Measurements from ENCODE around the gene PCDHA8.
"Not testable (repeated sequence)": the region's sequence is repeated elsewhere in the genome, so short reads cannot be mapped to it uniquely, and the experiment has no call there.

PCDHA8 gene

DNA sequence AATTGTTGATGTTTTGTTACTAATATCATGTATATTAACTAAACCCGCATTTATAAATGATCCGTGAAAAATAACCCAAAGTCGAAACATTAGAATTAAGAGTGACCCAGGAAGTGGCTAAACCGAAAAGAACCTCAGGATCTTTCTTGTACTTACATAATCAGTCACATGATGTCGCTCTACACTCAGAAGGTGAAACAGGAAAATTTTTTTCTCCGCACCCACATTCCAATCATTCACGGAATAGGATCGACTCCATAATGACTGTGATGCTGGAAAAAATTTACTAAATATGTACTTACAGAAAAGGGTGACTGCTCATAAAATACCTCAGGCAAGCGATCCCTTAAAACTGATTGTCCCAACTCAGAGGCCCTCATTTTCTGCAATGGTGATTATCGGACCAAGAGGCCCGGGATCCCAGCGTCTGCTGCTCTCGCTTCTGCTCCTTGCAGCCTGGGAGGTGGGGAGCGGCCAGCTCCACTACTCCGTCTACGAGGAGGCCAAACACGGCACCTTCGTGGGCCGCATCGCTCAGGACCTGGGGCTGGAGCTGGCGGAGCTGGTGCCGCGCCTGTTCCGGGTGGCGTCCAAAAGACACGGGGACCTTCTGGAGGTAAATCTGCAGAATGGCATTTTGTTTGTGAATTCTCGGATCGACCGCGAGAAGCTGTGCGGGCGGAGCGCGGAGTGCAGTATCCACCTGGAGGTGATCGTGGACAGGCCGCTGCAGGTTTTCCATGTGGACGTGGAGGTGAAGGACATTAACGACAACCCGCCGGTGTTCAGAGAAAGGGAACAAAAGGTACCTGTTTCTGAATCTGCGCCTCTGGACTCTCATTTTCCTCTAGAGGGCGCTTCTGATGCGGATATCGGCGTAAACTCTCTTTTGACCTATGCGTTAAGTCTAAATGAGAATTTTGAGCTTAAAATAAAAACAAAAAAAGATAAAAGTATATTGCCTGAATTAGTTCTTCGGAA lies 34.4 kb downstream of the PCDHA8 start, which contains the start of gene PCDHA12:
Gene PCDHA12, plus strand, starts transcription at position 224 of the 981 bp plus-strand sequence. Its CDS starts 165 bp downstream, at position 389.
- DNase-seq (ENCODE audit: low spot score), result no peak

DNA sequence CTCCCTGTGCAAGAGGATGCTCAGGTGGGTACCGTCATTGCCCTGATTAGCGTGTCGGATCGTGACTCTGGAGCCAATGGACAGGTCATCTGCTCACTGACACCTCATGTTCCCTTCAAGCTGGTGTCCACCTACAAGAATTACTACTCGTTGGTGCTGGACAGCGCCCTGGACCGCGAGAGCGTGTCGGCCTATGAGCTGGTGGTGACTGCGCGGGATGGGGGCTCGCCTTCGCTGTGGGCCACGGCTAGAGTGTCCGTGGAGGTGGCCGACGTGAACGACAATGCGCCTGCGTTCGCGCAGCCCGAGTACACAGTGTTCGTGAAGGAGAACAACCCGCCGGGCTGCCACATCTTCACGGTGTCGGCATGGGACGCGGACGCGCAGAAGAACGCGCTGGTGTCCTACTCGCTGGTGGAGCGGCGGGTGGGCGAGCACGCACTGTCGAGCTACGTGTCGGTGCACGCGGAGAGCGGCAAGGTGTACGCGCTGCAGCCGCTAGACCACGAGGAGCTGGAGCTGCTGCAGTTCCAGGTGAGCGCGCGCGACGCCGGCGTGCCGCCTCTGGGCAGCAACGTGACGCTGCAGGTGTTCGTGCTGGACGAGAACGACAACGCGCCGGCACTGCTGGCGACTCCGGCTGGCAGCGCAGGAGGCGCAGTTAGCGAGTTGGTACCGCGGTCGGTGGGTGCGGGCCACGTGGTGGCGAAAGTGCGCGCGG lies 35.7 kb downstream of the PCDHA8 start:
- DNase-seq (ENCODE audit: low spot score), result not testable (repeated sequence)

DNA sequence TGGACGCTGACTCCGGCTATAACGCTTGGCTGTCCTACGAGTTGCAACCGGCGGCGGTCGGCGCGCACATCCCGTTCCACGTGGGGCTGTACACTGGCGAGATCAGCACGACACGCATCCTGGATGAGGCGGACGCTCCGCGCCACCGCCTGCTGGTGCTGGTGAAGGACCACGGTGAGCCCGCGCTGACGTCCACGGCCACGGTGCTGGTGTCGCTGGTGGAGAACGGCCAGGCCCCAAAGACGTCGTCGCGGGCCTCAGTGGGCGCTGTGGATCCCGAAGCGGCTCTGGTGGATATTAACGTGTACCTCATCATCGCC lies 36.2 kb downstream of the PCDHA8 start:
- DNase-seq (ENCODE audit: low spot score), result no peak

DNA sequence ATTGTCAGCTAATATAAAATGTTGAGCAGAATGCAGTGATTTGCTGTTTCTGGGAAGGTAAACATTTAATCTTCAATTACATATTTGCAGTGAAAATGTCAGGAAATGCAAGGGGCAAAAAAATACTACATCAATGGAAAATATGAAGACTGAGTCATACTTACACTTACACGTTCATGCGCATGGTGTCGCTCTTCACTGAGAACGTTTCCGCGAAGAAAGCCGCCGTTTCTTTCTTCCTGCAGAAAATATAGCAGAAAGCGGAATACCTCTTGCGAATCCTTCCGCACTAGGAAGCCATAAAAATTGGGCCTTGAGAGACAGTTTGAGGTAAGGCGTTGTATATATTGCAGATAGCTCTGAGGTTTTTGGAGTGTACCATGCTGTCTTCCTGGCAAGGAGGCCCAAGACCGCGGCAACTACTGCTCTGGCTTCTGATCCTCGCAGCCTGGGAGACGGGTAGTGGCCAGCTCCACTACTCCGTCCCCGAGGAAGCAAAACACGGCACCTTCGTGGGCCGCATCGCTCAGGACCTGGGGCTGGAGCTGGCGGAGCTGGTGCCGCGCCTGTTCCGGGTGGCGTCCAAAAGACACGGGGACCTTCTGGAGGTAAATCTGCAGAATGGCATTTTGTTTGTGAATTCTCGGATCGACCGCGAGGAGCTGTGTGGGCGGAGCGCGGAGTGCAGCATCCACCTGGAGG lies 41.1 kb downstream of the PCDHA8 start, which contains the start of gene PCDHA13:
Gene PCDHA13, plus strand, starts transcription at position 236 of the 702 bp plus-strand sequence. Its CDS starts 145 bp downstream, at position 381.
- DNase-seq (ENCODE audit: low spot score), result no peak

DNA sequence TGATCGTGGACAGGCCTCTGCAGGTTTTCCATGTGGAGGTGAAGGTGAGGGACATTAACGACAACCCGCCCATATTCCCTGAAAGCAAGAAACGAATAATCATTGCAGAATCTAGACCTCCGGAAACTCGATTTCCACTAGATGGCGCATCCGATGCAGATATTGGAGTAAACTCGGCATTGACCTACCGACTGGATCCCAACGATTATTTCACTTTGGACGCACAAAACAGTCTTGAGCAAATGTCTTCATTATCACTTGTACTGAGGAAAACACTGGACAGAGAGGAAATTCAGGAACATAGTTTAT lies 41.6 kb downstream of the PCDHA8 start:
- no peak for DNase-seq (ENCODE audit: low spot score)

DNA sequence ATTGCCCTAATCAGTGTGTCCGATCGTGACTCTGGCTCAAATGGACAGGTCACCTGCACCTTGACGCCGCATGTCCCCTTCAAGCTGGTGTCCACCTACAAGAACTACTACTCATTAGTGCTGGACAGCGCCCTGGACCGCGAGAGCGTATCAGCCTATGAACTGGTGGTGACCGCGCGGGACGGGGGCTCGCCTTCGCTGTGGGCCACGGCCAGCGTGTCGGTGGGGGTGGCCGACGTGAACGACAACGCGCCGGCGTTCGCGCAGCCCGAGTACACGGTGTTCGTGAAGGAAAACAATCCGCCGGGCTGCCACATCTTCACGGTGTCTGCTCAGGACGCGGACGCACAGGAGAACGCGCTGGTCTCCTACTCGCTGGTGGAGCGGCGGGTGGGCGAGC lies 42.4 kb downstream of the PCDHA8 start:
- no peak for DNase-seq (ENCODE audit: low spot score)

DNA sequence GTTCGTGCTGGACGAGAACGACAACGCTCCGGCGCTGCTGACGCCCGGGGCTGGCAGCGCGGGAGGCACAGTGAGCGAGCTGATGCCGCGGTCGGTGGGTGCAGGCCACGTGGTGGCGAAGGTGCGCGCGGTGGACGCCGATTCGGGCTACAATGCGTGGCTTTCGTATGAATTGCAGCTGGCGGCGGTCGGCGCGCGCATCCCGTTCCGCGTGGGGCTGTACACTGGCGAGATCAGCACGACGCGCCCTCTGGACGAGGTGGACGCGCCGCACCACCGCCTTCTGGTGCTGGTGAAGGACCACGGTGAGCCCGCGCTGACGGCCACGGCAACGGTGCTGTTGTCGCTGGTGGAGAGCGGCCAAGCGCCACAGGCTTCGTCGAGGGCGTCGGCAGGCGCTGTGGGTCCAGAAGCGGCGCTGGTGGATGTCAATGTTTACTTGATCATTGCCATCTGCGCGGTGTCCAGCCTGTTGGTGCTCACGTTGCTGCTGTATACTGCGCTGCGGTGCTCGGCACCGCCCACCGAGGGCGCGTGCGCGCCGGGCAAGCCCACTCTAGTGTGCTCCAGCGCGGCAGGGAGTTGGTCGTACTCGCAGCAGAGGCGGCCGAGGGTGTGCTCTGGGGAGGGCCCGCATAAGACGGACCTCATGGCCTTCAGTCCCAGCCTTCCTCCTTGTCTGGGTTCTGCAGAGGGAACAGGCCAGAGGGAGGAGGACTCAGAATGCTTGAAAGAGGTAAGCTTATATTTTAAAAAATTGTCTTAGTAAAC lies 43.1 kb downstream of the PCDHA8 start:
- DNase-seq (ENCODE audit: low spot score), result no peak

Data from D341Med (cell line).